ENCODE measurements around the gene MPZ. TPM values are rescaled to one million over a fixed set of nuclear protein-coding genes. Genes with fewer than 3 reads are reported as not detected.

The MPZ gene
- total RNA-seq, 1 donor from 2014 or later = 2.6 TPM

DNA sequence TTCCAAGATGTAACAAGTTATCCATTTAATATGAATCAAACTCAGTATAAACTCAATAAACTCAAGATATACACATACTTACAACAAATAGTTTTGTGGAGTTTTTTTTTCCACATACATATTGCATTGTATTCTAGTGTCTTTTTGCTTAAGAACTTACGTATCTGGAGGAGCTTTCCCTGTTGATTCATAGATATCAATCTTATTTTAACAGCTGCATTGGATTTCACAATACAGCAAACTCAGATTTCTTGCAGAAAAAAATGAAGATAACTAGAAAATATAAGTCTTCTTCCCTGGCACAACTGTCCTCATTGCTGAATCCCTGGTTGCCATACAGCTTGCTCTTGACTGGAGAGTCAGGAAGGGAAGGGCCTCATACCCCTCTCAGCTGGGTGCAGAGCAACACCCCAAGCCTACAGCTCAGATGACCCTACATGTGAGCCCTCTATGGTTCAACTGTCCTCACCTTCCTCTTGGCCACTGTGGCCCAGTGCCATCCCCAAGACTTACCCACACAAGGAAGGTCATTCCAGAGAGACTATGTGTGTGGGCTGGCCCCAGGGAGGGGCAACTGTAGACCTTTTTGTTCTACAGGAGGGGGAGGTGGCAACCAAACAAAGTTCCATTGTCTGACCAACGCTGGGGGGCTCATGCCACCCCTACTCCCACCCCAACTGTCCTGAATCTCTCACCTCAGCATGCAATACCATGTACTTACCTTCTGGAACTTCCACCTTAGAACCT lies 1.7 kb downstream of the MPZ start:
- H3K27ac Mint-ChIP-seq (ENCODE audit: unreplicated experiment) = peak overlapping the region; percentile 62
- H3K27me3 Mint-ChIP-seq (ENCODE audit: unreplicated experiment) = peaks cover 10% of the 10 kb centered on the region
- no peaks in the 10 kb centered on the region for H3K36me3 Mint-ChIP-seq (ENCODE audit: low read depth, unreplicated experiment)
- no peaks in the 10 kb centered on the region for H3K9me3 Mint-ChIP-seq (ENCODE audit: unreplicated experiment)
- no peak for DNase-seq (ENCODE audit: low spot score)
- H3K4me1 Mint-ChIP-seq (ENCODE audit: unreplicated experiment) = peaks cover 19% of the 10 kb centered on the region
- H3K4me3 Mint-ChIP-seq (ENCODE audit: unreplicated experiment) = no peak overlapping the region
- TF ChIP-seq, protein P1, sequence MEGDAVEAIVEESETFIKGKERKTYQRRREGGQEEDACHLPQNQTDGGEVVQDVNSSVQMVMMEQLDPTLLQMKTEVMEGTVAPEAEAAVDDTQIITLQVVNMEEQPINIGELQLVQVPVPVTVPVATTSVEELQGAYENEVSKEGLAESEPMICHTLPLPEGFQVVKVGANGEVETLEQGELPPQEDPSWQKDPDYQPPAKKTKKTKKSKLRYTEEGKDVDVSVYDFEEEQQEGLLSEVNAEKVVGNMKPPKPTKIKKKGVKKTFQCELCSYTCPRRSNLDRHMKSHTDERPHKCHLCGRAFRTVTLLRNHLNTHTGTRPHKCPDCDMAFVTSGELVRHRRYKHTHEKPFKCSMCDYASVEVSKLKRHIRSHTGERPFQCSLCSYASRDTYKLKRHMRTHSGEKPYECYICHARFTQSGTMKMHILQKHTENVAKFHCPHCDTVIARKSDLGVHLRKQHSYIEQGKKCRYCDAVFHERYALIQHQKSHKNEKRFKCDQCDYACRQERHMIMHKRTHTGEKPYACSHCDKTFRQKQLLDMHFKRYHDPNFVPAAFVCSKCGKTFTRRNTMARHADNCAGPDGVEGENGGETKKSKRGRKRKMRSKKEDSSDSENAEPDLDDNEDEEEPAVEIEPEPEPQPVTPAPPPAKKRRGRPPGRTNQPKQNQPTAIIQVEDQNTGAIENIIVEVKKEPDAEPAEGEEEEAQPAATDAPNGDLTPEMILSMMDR (IDR thresholded peaks at IDR 0.05; ENCODE audit: unreplicated experiment) = no peak

DNA sequence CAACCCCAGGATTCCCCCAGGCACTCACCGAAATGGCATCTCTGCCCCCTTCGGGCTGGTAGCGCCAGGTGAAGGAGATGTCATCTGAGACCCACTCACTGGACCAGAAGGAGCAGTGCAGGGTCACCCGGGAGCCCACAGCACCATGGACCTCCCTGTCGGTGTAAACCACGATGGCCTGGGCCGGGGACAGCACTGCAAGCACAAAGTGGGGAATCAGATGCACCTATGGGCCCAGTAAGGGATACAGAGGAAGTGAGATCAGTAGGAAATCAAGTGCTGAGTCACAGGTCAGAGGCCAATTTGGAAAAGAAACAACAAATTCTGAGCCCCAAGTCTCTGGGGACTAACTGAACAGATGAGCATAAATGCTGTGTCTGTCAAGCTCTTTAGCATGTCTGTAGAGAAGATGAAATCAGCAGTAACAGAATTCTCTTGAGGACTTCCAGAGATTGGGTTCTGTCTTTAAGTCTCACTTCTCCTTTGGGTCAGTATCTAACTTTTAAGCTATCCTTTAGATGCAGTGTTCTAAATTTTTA lies 2.5 kb downstream of the MPZ start:
- Mint-ChIP-seq H3K4me1 (ENCODE audit: unreplicated experiment) (peaks cover 19% of the 10 kb centered on the region), H3K9me3 (ENCODE audit: unreplicated experiment) (no peaks in the 10 kb centered on the region), H3K4me3 (ENCODE audit: unreplicated experiment) (no peak overlapping the region), H3K27ac (ENCODE audit: unreplicated experiment) (no peak overlapping the region), H3K36me3 (ENCODE audit: low read depth, unreplicated experiment) (no peaks in the 10 kb centered on the region), H3K27me3 (ENCODE audit: unreplicated experiment) (peaks cover 10% of the 10 kb centered on the region)
- TF ChIP-seq, protein P1 (IDR thresholded peaks at IDR 0.05; ENCODE audit: unreplicated experiment) = no peak
- DNase-seq (ENCODE audit: low spot score) = no peak

DNA sequence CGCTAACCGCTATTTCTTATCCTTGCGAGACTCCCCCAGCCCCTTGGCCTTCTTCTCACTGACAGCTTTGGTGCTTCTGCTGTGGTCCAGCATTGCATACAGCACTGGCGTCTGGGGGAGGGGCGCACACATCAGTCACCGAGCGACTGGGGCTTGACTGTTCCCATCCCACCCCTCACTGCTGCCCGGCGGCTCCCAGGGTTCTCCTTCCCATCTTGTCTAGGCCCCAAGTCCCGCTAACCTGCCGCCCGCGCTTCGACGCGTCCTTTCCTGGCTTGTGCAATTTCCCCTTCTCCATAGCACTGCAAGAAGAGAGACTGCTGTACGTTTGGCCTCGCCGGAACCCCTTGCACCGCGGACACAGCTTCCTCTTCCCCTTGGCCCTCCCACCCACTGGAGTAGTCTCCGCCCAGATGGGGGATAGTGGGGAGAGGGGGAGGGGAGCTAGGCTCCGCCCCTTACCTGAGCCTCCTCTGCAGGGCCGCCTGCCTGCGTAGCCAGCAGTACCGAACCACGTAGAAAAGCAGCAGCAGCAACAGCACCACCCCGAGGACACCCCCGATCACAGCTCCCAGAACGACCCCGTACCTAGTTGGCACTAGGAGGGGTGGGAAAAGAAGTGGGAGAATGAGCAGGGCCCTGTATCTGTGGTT lies 3.8 kb downstream of the MPZ start:
- TF ChIP-seq, protein P1 (IDR thresholded peaks at IDR 0.05; ENCODE audit: unreplicated experiment) = no peak
- Mint-ChIP-seq H3K36me3 (ENCODE audit: low read depth, unreplicated experiment) (no peaks in the 10 kb centered on the region), H3K27me3 (ENCODE audit: unreplicated experiment) (peaks cover 10% of the 10 kb centered on the region), H3K4me3 (ENCODE audit: unreplicated experiment) (peak overlapping the region; percentile 96), H3K4me1 (ENCODE audit: unreplicated experiment) (peaks cover 19% of the 10 kb centered on the region), H3K9me3 (ENCODE audit: unreplicated experiment) (no peaks in the 10 kb centered on the region), H3K27ac (ENCODE audit: unreplicated experiment) (no peak overlapping the region)
- DNase-seq (ENCODE audit: low spot score) = peak; percentile 71

DNA sequence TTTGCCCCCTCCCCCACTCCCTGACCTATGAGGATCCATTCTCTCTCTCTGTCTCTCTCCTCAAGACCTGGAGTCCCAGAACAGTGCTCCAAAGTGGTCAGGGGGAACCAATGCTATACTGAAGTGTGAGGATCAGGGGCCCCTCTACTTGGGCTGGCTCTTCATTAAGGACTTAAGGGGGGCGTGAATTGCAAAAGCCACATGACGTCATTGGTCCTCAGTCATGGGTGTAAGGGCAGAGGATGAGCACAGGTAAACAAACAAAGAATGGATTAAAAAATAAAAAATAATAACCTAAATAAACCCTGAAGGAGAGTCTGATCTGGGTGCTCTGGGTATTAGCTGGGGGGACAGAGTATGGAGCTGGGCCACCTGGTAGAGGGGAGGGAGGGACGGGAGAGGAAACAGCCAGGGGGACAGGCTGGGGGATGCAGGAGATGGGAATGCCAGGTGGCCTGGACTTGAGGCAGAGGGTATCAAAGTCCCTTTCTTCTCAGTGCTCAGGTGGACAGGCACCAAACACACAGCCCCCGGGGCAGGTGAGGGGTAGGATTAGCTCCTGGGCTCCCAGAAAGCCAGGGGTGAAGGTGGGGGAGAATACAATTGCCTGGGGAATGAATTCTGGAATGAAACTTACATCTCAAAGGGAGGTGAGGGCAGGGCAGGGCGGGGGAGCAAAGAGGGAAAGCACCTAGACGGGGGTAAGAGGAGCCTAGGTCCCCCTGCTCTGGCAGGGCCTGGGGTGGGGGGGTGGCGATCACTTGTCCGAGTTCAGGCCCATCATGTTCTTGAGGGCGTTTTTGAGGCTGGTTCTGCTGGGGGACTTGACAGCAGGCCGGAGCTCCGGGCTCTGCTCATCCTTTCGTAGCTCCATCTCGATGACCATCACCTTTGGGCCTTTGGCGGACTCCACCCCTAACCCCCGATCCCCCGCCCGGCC lies 4.6 kb downstream of the MPZ start:
- no peak for DNase-seq (ENCODE audit: low spot score)
- Mint-ChIP-seq H3K27ac (ENCODE audit: unreplicated experiment) (peak overlapping the region; percentile 87), H3K36me3 (ENCODE audit: low read depth, unreplicated experiment) (no peaks in the 10 kb centered on the region), H3K4me1 (ENCODE audit: unreplicated experiment) (peaks cover 19% of the 10 kb centered on the region), H3K4me3 (ENCODE audit: unreplicated experiment) (peak overlapping the region; percentile 96), H3K9me3 (ENCODE audit: unreplicated experiment) (no peaks in the 10 kb centered on the region), H3K27me3 (ENCODE audit: unreplicated experiment) (peaks cover 10% of the 10 kb centered on the region)
- TF ChIP-seq, protein P1 (IDR thresholded peaks at IDR 0.05; ENCODE audit: unreplicated experiment) = no peak
